GM21528 (cell line): ENCODE measurements around the gene GLB1L3.
"Not testable (repeated sequence)": the region's sequence is repeated elsewhere in the genome, so short reads cannot be mapped to it uniquely, and the experiment has no call there.

Source experiments
- ATAC-seq: cut with Tn5 transposase; IDR thresholded peaks from one replicate; pipeline ENCODE4 v1.9.1; 2021; ENCODE audit warnings: mild to moderate bottlenecking, moderate library complexity; ENCODE audit not compliant: unreplicated experiment, low FRiP score

Gene GLB1L3

GRCh38 chr11:134312807-134313206 is 36.6 kb downstream of the GLB1L3 start:
- no peak for ATAC-seq

GRCh38 chr11:134313379-134313778 is 37.2 kb downstream of the GLB1L3 start:
- no peak for ATAC-seq

GRCh38 chr11:134313821-134314607 is 37.8 kb downstream of the GLB1L3 start:
- no peak for ATAC-seq

GRCh38 chr11:134317103-134317502 is 40.9 kb downstream of the GLB1L3 start:
- no peak for ATAC-seq

- not testable (repeated sequence) for ATAC-seq
Measured at GRCh38 chr11:134321373-134321772, 45.2 kb downstream of the GLB1L3 start.

GRCh38 chr11:134322553-134322952 is 46.4 kb downstream of the GLB1L3 start:
- no peak for ATAC-seq

GRCh38 chr11:134328433-134328832 is 52.3 kb downstream of the GLB1L3 start:
- ATAC-seq: no peak

- ATAC-seq: no peak
Measured at GRCh38 chr11:134330611-134331353, 54.6 kb downstream of the GLB1L3 start.

- peak; percentile 87 for ATAC-seq
Measured at GRCh38 chr11:134331354-134332188, 55.4 kb downstream of the GLB1L3 start, which contains the start of gene GLB1L2. GLB1L2 (plus strand) TSS chr11:134331988; CDS start chr11:134332062, 74 bp downstream.

- ATAC-seq: peak; percentile 44
Measured at GRCh38 chr11:134332189-134332631, 56.0 kb downstream of the GLB1L3 start.

GRCh38 chr11:134332782-134333181 is 56.6 kb downstream of the GLB1L3 start:
- no peak for ATAC-seq

- ATAC-seq: no peak
Measured at GRCh38 chr11:134333312-134333711, 57.1 kb downstream of the GLB1L3 start.

- no peak for ATAC-seq
Measured at GRCh38 chr11:134333946-134334345, 57.8 kb downstream of the GLB1L3 start.

- ATAC-seq: no peak
Measured at GRCh38 chr11:134334796-134335571, 58.8 kb downstream of the GLB1L3 start.

GRCh38 chr11:134337051-134337450 is 60.9 kb downstream of the GLB1L3 start:
- ATAC-seq: no peak

GRCh38 chr11:134338068-134338467 is 61.9 kb downstream of the GLB1L3 start:
- no peak for ATAC-seq

GRCh38 chr11:134338654-134339053 is 62.5 kb downstream of the GLB1L3 start:
- no peak for ATAC-seq

GRCh38 chr11:134339756-134340155 is 63.6 kb downstream of the GLB1L3 start:
- no peak for ATAC-seq

GRCh38 chr11:134340354-134340964 is 64.3 kb downstream of the GLB1L3 start:
- ATAC-seq: no peak
